Limb (tissue), 2 donors: Measurements from ENCODE around the gene AMY1C.
A peak's percentile ranks its signal among the peaks of the same experiment; 100 is the strongest.
"Not testable (repeated sequence)": the region's sequence is repeated elsewhere in the genome, so short reads cannot be mapped to it uniquely, and the experiment has no call there.

ENCODE experiments used
- DNase-seq, 2 donors: peaks; one replicate each; pipeline ENCODE4 v3.0.0-alpha.2; 2016; ENCODE audit errors: extremely low spot score in 2 of 2

Gene AMY1C

DNA sequence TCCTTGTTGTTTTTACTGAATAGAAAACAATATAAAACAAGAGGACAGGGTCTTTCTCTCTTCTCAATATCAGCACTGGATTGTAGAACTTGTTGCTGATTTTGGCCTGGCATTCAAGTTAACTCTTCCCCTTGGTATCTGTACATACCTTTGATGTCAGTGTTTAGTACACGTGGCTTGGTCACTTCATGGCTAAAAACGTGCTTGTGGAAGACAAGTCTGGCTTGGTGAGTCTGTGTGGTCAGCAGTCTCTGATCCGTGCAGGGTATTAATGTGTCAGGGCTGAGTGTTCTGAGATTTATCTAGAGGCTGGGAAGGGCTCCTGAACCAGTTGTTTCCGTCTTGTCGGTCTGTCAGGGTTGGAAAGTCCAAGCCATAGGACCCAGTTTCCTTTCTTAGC, at the start of gene AMY1C:
AMY1C (plus strand) TSS at position 301 of the 400 bp plus-strand sequence. CDS start 572 bp downstream, outside the sequence.
- DNase-seq = not testable (repeated sequence)

DNA sequence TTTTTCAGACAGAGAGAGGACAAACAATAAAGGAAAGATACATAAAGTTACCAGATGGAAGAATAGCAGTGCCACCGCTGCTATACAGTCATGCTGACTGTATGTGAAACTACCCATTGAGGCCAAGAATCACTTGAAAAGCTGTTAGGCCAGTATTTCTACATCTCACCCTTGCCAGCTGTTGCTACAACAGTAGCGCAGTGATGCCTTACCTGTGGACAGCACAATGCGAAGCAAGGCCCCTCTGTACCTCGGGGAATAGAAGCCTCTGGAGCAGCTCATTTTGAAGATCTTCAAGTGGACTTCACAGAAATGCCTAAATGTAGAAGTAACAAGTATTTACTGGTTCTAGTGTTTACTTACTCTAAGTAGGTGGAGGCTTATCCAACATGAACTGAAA, 49.0 kb upstream of the AMY1C start:
- DNase-seq = not testable (repeated sequence)

- not testable (repeated sequence) for DNase-seq
Observed at GRCh38 chr1:103701256-103701655, 48.4 kb upstream of the AMY1C start.

GRCh38 chr1:103707670-103708069, 42.0 kb upstream of the AMY1C start:
- not testable (repeated sequence) for DNase-seq

DNA sequence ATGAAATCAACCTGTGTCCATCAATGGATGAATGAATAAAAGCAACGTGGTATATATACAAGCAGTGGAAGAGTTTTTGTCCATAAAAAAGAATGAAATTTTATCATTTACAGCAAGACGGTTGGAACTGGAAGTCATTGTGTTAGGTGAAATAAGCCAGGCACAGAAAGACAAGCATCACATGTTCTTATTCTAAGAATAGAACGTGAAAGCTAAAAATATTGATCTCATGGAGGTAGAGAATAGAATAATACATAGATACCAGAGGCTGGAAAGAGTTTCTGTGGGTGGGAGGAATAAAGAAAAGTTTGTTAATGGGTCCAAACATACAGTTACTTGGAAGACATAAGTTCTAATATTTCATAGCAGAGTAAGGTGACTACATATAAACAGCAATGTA, 39.3 kb upstream of the AMY1C start:
- not testable (repeated sequence) for DNase-seq

- DNase-seq = not testable (repeated sequence)
Observed at GRCh38 chr1:103717404-103717803, 32.3 kb upstream of the AMY1C start.

DNA sequence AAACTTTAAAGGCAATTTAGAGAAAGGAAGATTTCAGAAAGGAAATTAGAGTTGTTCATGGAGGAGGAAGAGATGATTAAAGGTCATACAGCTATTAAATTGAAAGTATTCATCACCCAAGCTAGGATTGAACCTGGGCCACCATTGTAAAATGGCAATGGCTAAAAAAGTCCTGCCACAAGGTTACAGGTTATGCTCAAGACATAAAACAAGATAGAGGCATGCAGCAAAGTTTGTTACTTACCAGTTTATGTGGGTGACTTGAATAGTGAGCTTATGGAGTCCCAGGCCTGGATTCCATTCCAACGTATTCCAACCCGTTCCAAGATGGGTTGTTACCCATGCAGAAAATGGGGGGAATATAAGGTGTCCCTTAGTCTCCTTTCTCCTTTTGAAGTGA, 28.2 kb upstream of the AMY1C start:
- not testable (repeated sequence) for DNase-seq

GRCh38 chr1:103735334-103735733, 14.4 kb upstream of the AMY1C start:
- DNase-seq = not testable (repeated sequence)

- DNase-seq = not testable (repeated sequence)
Observed at GRCh38 chr1:103738031-103738430, 11.7 kb upstream of the AMY1C start.

DNA sequence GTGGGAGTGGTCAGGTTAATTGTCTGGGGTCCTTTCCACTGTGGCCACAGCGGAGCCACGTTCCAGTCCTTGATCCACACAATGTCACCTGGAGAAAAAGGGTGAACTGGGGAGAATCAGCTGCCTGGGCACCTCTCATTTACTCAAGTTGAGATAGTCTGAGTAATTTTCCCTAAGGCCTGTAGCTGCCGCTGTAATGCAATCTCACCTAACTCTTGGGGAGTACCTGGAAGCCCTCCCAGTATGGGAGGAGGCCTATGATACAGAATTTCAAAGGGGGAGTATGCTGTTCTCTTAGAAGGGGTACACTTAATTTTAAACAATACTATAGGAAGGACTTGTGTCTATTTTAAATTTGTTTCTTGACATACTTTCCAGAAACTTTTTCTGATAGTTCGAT, 5.2 kb upstream of the AMY1C start:
- DNase-seq = not testable (repeated sequence)

GRCh38 chr1:103745040-103745439, 4.7 kb upstream of the AMY1C start:
- DNase-seq = not testable (repeated sequence)

- DNase-seq = not testable (repeated sequence)
Observed at GRCh38 chr1:103748273-103748672, 1.4 kb upstream of the AMY1C start.

DNA sequence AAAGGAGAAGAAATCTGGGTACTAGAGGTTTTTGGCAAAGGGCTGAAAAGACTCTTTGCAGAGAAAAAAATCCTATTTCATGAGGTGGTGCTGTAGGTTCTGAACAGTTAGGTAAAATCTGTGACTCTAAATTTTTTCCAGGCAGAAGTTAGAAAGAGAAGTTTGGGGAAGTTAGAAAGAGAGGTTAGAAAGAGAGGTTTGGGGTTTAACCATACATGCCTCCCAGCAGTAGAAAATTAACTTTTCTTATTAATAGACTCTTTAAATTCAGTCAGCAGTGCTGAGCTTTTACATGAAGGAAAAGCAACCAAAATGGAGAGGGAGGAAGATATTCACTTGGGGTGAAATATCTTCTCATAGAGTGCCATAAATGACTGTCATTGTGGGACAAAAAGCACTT, 12.2 kb downstream of the AMY1C start:
- no peak for DNase-seq

- no peak for DNase-seq
Observed at GRCh38 chr1:103779932-103780331, 30.2 kb downstream of the AMY1C start.

- no peak for DNase-seq
Observed at GRCh38 chr1:103783944-103784377, 34.3 kb downstream of the AMY1C start.

- peak in 1 of 2 donors; percentile 59 for DNase-seq
Observed at GRCh38 chr1:103788377-103788776, 38.7 kb downstream of the AMY1C start.

DNA sequence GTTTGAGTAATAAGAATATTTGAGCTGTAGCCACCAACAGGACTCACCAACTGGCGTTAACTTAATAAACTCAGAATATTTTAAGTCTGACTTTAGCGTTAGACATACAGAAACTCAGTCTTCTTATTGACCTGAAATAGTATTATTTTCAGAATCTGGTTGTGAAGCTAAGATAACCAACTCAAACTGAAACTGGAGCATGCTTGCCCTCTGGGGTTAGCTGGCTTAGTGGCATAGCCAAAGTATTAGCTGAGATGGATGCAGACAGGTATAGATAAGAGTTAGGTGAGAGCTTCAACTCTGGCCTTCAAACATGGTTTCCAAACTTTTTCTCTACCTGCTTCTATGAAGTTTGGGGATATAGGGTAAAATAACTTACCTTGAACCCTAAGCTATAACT, 40.5 kb downstream of the AMY1C start:
- DNase-seq = no peak
